ENCODE results near the gene ARMH4. TPM values are rescaled to one million over a fixed set of nuclear protein-coding genes. Genes with fewer than 3 reads are reported as not detected.

ARMH4 gene
- 1.5 and 2.1 TPM in 2 replicates for total RNA-seq

- DNase-seq (ENCODE audit: low read depth, low spot score), result peak; percentile 45
Observed at GRCh38 chr14:58152014-58152857, at the start of gene ARMH4. TSS of gene ARMH4 (minus strand) at chr14:58152213. CDS start at chr14:58139358, 12,855 bp downstream.

GRCh38 chr14:58200846-58201245 lies 48.8 kb upstream of the ARMH4 start:
- no peak for DNase-seq (ENCODE audit: low read depth, low spot score)

GRCh38 chr14:58200480-58200841 lies 48.4 kb upstream of the ARMH4 start:
- no peak for DNase-seq (ENCODE audit: low read depth, low spot score)

- peak; percentile 17 for DNase-seq (ENCODE audit: low read depth, low spot score)
Observed at GRCh38 chr14:58199726-58200479, 47.9 kb upstream of the ARMH4 start, which contains the start of gene ACTR10. TSS of gene ACTR10 (plus strand) at chr14:58200149. CDS start at chr14:58200218, 69 bp downstream.

- DNase-seq (ENCODE audit: low read depth, low spot score), result no peak
Observed at GRCh38 chr14:58198086-58198485, 46.1 kb upstream of the ARMH4 start.

- DNase-seq (ENCODE audit: low read depth, low spot score), result no peak
Observed at GRCh38 chr14:58196198-58196597, 44.2 kb upstream of the ARMH4 start.

- peak; percentile 4 for DNase-seq (ENCODE audit: low read depth, low spot score)
Observed at GRCh38 chr14:58193542-58193941, 41.5 kb upstream of the ARMH4 start.

GRCh38 chr14:58191763-58192601 lies 40.0 kb upstream of the ARMH4 start:
- DNase-seq (ENCODE audit: low read depth, low spot score), result no peak

- no peak for DNase-seq (ENCODE audit: low read depth, low spot score)
Observed at GRCh38 chr14:58189176-58189575, 37.2 kb upstream of the ARMH4 start.

- no peak for DNase-seq (ENCODE audit: low read depth, low spot score)
Observed at GRCh38 chr14:58177125-58177524, 25.1 kb upstream of the ARMH4 start.

- peak; percentile 40 for DNase-seq (ENCODE audit: low read depth, low spot score)
Observed at GRCh38 chr14:58171090-58171489, 19.1 kb upstream of the ARMH4 start.

GRCh38 chr14:58167891-58168290 lies 15.9 kb upstream of the ARMH4 start:
- DNase-seq (ENCODE audit: low read depth, low spot score), result no peak

GRCh38 chr14:58167057-58167456 lies 15.0 kb upstream of the ARMH4 start:
- no peak for DNase-seq (ENCODE audit: low read depth, low spot score)

GRCh38 chr14:58166005-58166983 lies 14.3 kb upstream of the ARMH4 start:
- peak; percentile 10 for DNase-seq (ENCODE audit: low read depth, low spot score)

GRCh38 chr14:58160561-58160960 lies 8.5 kb upstream of the ARMH4 start:
- no peak for DNase-seq (ENCODE audit: low read depth, low spot score)

GRCh38 chr14:58151133-58152013 lies 640 bp downstream of the ARMH4 start:
- no peak for DNase-seq (ENCODE audit: low read depth, low spot score)

- DNase-seq (ENCODE audit: low read depth, low spot score), result no peak
Observed at GRCh38 chr14:58150243-58150805, 1.7 kb downstream of the ARMH4 start.

GRCh38 chr14:58149196-58149595 lies 2.8 kb downstream of the ARMH4 start:
- DNase-seq (ENCODE audit: low read depth, low spot score), result no peak

- DNase-seq (ENCODE audit: low read depth, low spot score), result no peak
Observed at GRCh38 chr14:58146399-58146798, 5.6 kb downstream of the ARMH4 start.

All from pulmonary artery endothelial cell (primary cell).